Endothelial cell (in vitro differentiated cells): Measurements from ENCODE around the gene CIDEC. TPM values are rescaled to one million over a fixed set of nuclear protein-coding genes. Genes with fewer than 3 reads are reported as not detected.

Experiments
- DNase-seq: peaks from one replicate; pipeline ENCODE4 v3.0.0; 2021; ENCODE audit warnings: low spot score
- H3K27ac Mint-ChIP-seq: one replicate; pipeline ENCODE4 v1.8.0; 2021; ENCODE audit warnings: mixed read lengths, inconsistent platforms; ENCODE audit not compliant: unreplicated experiment
- H3K27me3 Mint-ChIP-seq: one replicate; pipeline ENCODE4 v1.8.0; 2021; ENCODE audit warnings: mild to moderate bottlenecking, moderate library complexity, mixed read lengths, inconsistent platforms; ENCODE audit not compliant: unreplicated experiment
- H3K36me3 Mint-ChIP-seq: one replicate; pipeline ENCODE4 v1.8.0; 2021; ENCODE audit warnings: mild to moderate bottlenecking, low read depth, mixed read lengths, inconsistent platforms; ENCODE audit not compliant: unreplicated experiment
- H3K4me1 Mint-ChIP-seq: one replicate; pipeline ENCODE4 v1.8.0; 2021; ENCODE audit warnings: mild to moderate bottlenecking, mixed read lengths, inconsistent platforms; ENCODE audit not compliant: unreplicated experiment
- H3K4me3 Mint-ChIP-seq: one replicate; pipeline ENCODE4 v1.8.0; 2021; ENCODE audit warnings: mild to moderate bottlenecking, mixed read lengths, inconsistent platforms; ENCODE audit not compliant: unreplicated experiment
- H3K9me3 Mint-ChIP-seq: one replicate; pipeline ENCODE4 v1.8.0; 2021; ENCODE audit warnings: mixed read lengths, inconsistent platforms; ENCODE audit not compliant: unreplicated experiment
- CTCF ChIP-seq: fragments of 200-600 bp; sonication (generic); IDR thresholded peaks from one replicate; pipeline ENCODE4 v1.5.0; 2021; ENCODE audit warnings: antibody characterized with exemption; ENCODE audit not compliant: unreplicated experiment
- total RNA-seq: library from RNA; stranded (reverse); fragmentation: NEBNext Ultra II Directional; extraction: Animal tissue kit (Norgen Biotek cat#: 25700); gene quantifications from one replicate; pipeline ENCODE4 v1.2.1, GENCODE V29; 2021; ENCODE audit not compliant: unreplicated experiment

CIDEC gene
- total RNA-seq, 1 donor from 2014 or later = not detected

- peaks cover 4% of the 10 kb centered on the region for H3K36me3 Mint-ChIP-seq
- H3K4me1 Mint-ChIP-seq = peaks cover 4% of the 10 kb centered on the region
- H3K9me3 Mint-ChIP-seq = no peaks in the 10 kb centered on the region
- TF ChIP-seq CTCF = no peak
- peak within 1 kb of the TSS; percentile 82 for H3K4me3 Mint-ChIP-seq
- no peak within 1 kb of the TSS for H3K27ac Mint-ChIP-seq
- no peaks in the 10 kb centered on the region for H3K27me3 Mint-ChIP-seq
- DNase-seq = peak; percentile 64
Observed at GRCh38 chr3:9916734-9917680, 37.0 kb upstream of the CIDEC start, which contains the start of gene IL17RC. IL17RC (plus strand) TSS chr3:9917098; CDS start chr3:9917316, 218 bp downstream.

GRCh38 chr3:9916346-9916733 is 36.3 kb upstream of the CIDEC start:
- Mint-ChIP-seq H3K4me1 (peaks cover 4% of the 10 kb centered on the region), H3K36me3 (peaks cover 8% of the 10 kb centered on the region), H3K9me3 (no peaks in the 10 kb centered on the region), H3K4me3 (peak overlapping the region; percentile 82), H3K27ac (no peak overlapping the region), H3K27me3 (no peaks in the 10 kb centered on the region)
- DNase-seq = no peak
- no peak for TF ChIP-seq CTCF

- Mint-ChIP-seq H3K36me3 (peaks cover 12% of the 10 kb centered on the region), H3K4me3 (peak overlapping the region; percentile 82), H3K27me3 (peaks cover 3% of the 10 kb centered on the region), H3K9me3 (no peaks in the 10 kb centered on the region), H3K4me1 (peaks cover 4% of the 10 kb centered on the region), H3K27ac (no peak overlapping the region)
- no peak for TF ChIP-seq CTCF
- peak; percentile 66 for DNase-seq
Observed at GRCh38 chr3:9915254-9916141, 35.4 kb upstream of the CIDEC start.

- Mint-ChIP-seq H3K9me3 (no peaks in the 10 kb centered on the region), H3K4me3 (no peak overlapping the region), H3K27me3 (peaks cover 3% of the 10 kb centered on the region), H3K4me1 (peaks cover 4% of the 10 kb centered on the region), H3K36me3 (peaks cover 12% of the 10 kb centered on the region), H3K27ac (no peak overlapping the region)
- DNase-seq = no peak
- TF ChIP-seq CTCF = no peak
Observed at GRCh38 chr3:9914559-9915253, 34.7 kb upstream of the CIDEC start.
